ENCODE results near the gene CAPN1. TPM values are rescaled to one million over a fixed set of nuclear protein-coding genes. Genes with fewer than 3 reads are reported as not detected.

The CAPN1 gene
- total RNA-seq, 1 donor from 2014 or later = 24.3 TPM

DNA sequence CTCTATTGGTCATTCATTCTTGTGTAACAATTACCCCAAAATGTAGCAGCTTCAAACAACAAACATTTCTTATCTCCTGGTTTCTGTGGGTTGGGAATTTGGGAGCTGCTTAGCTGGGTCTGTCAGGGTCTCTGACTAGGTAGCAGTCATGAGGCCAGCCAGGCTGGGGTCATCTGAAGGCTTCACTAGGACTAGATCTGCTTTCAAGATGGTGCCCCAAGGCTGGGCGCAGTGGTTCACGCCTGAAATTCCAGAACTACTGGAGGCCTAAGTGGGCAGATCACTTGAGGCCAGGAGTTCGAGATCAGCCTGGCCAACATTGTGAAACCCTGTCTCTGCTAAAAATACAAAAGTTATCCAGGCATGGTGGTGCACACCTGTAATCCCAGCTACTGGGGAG, 24.8 kb upstream of the CAPN1 start:
- H3K27ac ChIP-seq = no peak overlapping the region
- DNase-seq (ENCODE audit: low spot score) = no peak
- H3K4me3 ChIP-seq = no peak overlapping the region
- Mint-ChIP-seq H3K9me3 (no peaks in the 10 kb centered on the region), H3K27me3 (ENCODE audit: insufficient read depth, low read depth) (no peaks in the 10 kb centered on the region), H3K27ac (no peak overlapping the region), H3K36me3 (no peaks in the 10 kb centered on the region), H3K4me1 (no peaks in the 10 kb centered on the region), H3K4me3 (no peak overlapping the region)
- H2AFZ ChIP-seq (replicated peaks) = no peak overlapping the region
- no peaks in the 10 kb centered on the region for H3K9me3 ChIP-seq (ENCODE audit: low read depth)
- H3K9ac ChIP-seq = no peak overlapping the region
- no peaks in the 10 kb centered on the region for H3K4me1 ChIP-seq
- no peak overlapping the region for H3K4me2 ChIP-seq
- no peaks in the 10 kb centered on the region for H4K20me1 ChIP-seq (ENCODE audit: low read depth)
- H3K27me3 ChIP-seq = no peaks in the 10 kb centered on the region
- TF ChIP-seq EZH2 (IDR thresholded peaks at IDR 0.05) (no peak), EZH2phosphoT487 (IDR thresholded peaks at IDR 0.05) (no peak)
- TF ChIP-seq, protein P1, sequence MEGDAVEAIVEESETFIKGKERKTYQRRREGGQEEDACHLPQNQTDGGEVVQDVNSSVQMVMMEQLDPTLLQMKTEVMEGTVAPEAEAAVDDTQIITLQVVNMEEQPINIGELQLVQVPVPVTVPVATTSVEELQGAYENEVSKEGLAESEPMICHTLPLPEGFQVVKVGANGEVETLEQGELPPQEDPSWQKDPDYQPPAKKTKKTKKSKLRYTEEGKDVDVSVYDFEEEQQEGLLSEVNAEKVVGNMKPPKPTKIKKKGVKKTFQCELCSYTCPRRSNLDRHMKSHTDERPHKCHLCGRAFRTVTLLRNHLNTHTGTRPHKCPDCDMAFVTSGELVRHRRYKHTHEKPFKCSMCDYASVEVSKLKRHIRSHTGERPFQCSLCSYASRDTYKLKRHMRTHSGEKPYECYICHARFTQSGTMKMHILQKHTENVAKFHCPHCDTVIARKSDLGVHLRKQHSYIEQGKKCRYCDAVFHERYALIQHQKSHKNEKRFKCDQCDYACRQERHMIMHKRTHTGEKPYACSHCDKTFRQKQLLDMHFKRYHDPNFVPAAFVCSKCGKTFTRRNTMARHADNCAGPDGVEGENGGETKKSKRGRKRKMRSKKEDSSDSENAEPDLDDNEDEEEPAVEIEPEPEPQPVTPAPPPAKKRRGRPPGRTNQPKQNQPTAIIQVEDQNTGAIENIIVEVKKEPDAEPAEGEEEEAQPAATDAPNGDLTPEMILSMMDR (IDR thresholded peaks at IDR 0.05) = no peak
- no peaks in the 10 kb centered on the region for H3F3A ChIP-seq (ENCODE audit: low read depth)
- H3K36me3 ChIP-seq = no peaks in the 10 kb centered on the region
- H3K79me2 ChIP-seq (ENCODE audit: low read depth) = no peaks in the 10 kb centered on the region

DNA sequence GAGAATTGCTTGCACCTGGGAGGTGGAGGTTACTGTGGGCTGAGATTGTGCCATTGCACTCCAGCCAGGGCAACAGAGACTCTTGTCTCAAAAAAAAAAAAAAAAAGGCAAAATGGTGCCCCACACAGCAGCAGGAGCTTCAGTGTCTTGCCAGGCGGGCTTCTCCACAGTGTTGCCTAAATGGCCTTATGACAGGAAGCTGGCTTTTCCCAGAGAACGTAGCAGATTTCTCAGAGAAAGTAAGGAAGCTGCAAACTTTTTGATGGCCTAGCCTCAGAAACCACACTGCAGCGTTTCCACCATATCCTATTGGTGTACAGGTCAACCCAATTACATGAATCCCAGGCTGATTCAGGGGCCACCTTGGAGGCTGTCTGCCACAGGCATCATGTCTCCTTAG, 24.4 kb upstream of the CAPN1 start:
- Mint-ChIP-seq H3K27ac (no peak overlapping the region), H3K36me3 (no peaks in the 10 kb centered on the region), H3K27me3 (ENCODE audit: insufficient read depth, low read depth) (peaks cover under 1% of the 10 kb centered on the region), H3K9me3 (no peaks in the 10 kb centered on the region), H3K4me3 (no peak overlapping the region), H3K4me1 (no peaks in the 10 kb centered on the region)
- no peaks in the 10 kb centered on the region for H3K4me1 ChIP-seq
- H3K36me3 ChIP-seq = no peaks in the 10 kb centered on the region
- no peak overlapping the region for H3K4me3 ChIP-seq
- no peaks in the 10 kb centered on the region for H3F3A ChIP-seq (ENCODE audit: low read depth)
- no peaks in the 10 kb centered on the region for H3K27me3 ChIP-seq
- no peak overlapping the region for H3K9ac ChIP-seq
- H4K20me1 ChIP-seq (ENCODE audit: low read depth) = no peaks in the 10 kb centered on the region
- no peak overlapping the region for H3K27ac ChIP-seq
- no peak overlapping the region for H2AFZ ChIP-seq (replicated peaks)
- no peaks in the 10 kb centered on the region for H3K9me3 ChIP-seq (ENCODE audit: low read depth)
- DNase-seq (ENCODE audit: low spot score) = no peak
- H3K4me2 ChIP-seq = no peak overlapping the region
- TF ChIP-seq EZH2phosphoT487 (IDR thresholded peaks at IDR 0.05) (no peak), EZH2 (IDR thresholded peaks at IDR 0.05) (no peak)
- TF ChIP-seq, protein P1 (IDR thresholded peaks at IDR 0.05) = no peak
- H3K79me2 ChIP-seq (ENCODE audit: low read depth) = no peaks in the 10 kb centered on the region

DNA sequence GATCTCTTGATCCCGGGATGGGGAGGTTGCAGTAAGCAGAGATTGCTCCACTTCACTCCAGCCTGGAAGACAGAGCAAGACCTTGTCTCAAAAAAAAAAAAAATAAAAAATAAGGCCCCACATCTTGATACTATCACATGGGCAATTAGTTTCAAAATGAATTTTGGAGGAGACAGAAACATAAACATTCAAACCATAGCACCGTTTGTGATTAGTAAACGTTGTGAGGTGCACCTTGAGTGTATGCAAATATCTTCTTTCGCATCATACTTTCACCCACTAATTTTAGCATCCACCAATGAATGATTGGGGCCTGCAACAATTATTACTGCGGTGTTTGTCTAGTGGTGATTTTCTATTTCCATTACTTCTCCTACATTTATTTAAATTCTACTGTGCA, 22.7 kb upstream of the CAPN1 start:
- H4K20me1 ChIP-seq (ENCODE audit: low read depth) = no peaks in the 10 kb centered on the region
- Mint-ChIP-seq H3K4me3 (no peak overlapping the region), H3K36me3 (no peaks in the 10 kb centered on the region), H3K27ac (no peak overlapping the region), H3K27me3 (ENCODE audit: insufficient read depth, low read depth) (peaks cover 3% of the 10 kb centered on the region), H3K9me3 (no peaks in the 10 kb centered on the region), H3K4me1 (no peaks in the 10 kb centered on the region)
- no peaks in the 10 kb centered on the region for H3K27me3 ChIP-seq
- no peak overlapping the region for H3K27ac ChIP-seq
- H3K9me3 ChIP-seq (ENCODE audit: low read depth) = no peaks in the 10 kb centered on the region
- H3K4me3 ChIP-seq = no peak overlapping the region
- H2AFZ ChIP-seq (replicated peaks) = no peak overlapping the region
- H3K79me2 ChIP-seq (ENCODE audit: low read depth) = no peaks in the 10 kb centered on the region
- no peak overlapping the region for H3K9ac ChIP-seq
- DNase-seq (ENCODE audit: low spot score) = no peak
- H3F3A ChIP-seq (ENCODE audit: low read depth) = no peaks in the 10 kb centered on the region
- H3K4me2 ChIP-seq = no peak overlapping the region
- TF ChIP-seq EZH2 (IDR thresholded peaks at IDR 0.05) (no peak), EZH2phosphoT487 (IDR thresholded peaks at IDR 0.05) (no peak)
- TF ChIP-seq, protein P1 (IDR thresholded peaks at IDR 0.05) = no peak
- no peaks in the 10 kb centered on the region for H3K4me1 ChIP-seq
- H3K36me3 ChIP-seq = no peaks in the 10 kb centered on the region
